Posterior vena cava (tissue), 2 donors: Measurements from ENCODE around the gene FOXN4. TPM values are rescaled to one million over a fixed set of nuclear protein-coding genes. Genes with fewer than 3 reads are reported as not detected.

ENCODE experiments used
- DNase-seq: peaks from one replicate; pipeline ENCODE4 v3.0.0-alpha.2; 2020; ENCODE audit warnings: low spot score
- intact Hi-C, 2 donors: fragments of 100-400 bp; cut with DNase I; formaldehyde crosslinking; loops; one replicate each; pipeline versions ENCODE4 v1.14.1 to v1.14.2; 2022 to 2023
- total RNA-seq, 2 donors: library from RNA; stranded (reverse); fragmentation: NEBNext Ultra II Directional; extraction: Animal tissue kit (Norgen Biotek cat#: 25700); gene quantifications; one replicate each; pipeline ENCODE4 v1.2.1, GENCODE V29; 2021
- donor health status: DM: yes; HTN: yes; CAD: no.
- donor health status: DM: yes; HTN: yes; CAD: no.

The FOXN4 gene
- total RNA-seq, 2 donors from 2014 or later: not detected

DNA sequence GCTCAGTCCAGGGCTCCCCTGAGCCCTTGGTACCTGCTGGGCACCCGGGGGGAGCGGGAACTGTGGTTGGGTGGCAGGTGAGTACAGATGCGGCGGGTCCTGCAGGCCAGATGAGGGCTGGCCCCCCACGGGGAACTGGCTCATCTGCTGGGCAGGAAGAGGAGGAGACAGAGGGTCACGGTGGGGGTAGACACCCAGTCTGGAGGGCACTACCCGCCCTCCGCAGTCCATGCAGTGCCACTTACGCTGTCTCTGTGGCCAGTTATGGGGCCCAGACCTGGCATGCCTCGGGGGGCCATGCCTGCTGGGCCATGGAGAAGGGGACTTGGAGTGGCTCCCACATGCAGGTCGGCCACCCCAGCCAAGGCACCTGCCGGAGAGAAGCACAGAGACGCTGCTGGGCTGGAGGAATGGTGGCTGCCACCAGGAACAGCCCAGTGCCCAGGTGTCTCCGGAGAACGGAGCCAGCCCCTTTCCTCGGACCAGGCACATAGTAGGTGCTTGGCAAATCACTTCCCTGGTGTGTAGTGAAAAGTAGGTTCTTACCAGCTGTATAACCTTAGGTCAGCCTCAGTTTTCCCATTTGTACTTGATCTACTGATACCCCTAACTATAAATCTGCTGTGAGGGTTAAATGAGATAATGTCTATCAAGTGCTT, 21.1 kb downstream of the FOXN4 start:
- intact Hi-C loops: no loop called here
- DNase-seq: no peak

DNA sequence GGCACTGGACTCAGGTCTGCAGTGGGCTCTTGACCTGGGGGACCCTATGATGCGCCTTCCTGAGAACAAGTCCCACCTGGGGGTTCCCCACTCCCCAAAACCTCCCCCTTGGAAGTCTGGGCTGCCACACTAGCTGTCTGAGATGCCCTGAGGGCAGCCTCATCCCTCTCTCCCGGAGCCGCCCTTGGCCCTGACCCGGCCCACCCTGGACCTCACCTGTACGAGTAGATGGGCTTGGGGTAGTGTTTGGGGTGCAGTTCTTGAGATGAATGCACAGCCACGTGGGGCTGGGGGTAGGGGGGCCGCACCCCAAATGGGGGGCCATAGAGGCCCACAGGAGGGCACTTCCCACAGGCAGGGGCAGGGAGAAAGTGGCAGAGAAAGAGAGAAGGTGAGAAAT, 21.9 kb downstream of the FOXN4 start:
- DNase-seq: no peak
- intact Hi-C loops: no loop called here

DNA sequence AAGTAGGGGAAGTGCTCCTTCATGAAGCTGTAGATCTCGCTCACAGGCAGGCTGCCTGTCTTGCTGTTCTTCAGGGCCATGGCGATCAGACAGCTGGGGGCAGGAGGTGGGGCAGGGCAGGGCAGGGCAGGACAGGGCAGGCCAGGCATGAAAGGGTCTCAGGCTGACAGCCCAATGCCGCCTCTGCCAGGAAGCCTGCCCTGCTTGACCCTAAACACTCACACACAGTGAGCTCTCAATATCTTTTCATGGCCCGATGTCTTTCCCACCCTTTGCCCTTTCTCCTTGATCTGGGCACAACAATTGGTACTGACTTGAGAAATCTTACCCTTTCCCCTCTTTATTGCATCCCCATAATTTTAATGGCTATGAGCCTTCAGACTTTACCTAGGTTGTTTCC, 22.4 kb downstream of the FOXN4 start:
- intact Hi-C loops: no loop called here
- no peak for DNase-seq

DNA sequence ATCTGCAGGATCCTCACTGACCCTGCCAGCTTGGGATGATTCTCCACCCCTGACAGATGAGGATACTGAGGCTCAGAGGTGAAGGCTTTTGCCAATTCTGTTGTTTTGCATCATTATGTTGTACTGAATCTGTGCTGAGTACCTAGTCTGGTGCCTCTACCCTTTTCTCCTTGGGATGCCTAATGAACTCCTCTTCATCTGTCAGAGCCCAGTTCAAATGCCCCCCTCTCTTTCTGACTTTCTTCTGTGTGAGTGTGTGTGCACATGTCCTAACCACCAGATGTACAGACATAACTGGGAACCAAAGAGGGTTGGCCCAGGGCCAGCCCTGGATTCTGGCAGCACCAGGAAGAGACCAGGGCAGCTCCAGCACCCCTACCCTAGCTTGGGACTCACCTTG, 22.8 kb downstream of the FOXN4 start:
- intact Hi-C loops: no loop called here
- DNase-seq: no peak

DNA sequence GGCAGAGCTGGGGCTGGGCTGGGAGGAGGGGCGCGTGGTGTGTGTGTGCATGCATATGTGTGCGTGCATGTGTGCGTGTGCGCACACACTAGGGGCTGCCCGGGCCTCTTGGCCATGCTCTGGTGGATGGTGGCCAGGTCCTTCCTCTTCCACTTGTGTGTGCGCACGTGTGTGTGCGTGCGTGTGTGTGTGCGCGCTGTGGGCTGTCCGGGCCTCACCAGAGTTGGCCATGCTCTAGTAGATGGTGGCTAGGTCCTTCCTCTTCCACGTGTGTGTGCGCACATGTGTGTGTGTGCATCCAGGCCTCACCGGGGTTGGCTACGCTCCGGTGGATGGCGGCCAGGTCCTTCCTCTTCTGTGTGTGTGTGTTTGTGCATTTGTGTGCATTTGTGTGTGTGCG, 24.7 kb downstream of the FOXN4 start:
- no peak for DNase-seq
- intact Hi-C loops: no loop called here

DNA sequence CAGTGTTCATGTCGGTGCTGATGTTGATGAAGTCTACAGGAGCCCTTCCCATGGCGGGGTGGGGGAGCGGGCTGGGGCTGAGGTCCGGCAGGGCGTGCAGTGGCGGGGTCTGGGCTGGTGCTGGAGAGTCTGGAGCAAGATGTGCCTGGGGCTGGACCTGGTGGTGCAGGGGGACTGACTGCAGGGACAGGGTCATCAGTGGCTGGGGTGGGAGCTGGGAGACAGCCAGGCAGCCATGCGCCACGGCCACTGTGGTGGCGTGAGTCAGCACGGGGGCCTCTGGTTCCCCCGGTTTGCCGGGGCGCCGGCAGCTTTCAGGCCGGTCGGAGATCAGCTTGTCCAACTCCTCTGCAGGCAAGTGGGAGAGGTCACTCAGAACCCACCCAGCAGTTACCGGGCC, 27.6 kb downstream of the FOXN4 start:
- DNase-seq: no peak
- intact Hi-C loops: no loop called here

DNA sequence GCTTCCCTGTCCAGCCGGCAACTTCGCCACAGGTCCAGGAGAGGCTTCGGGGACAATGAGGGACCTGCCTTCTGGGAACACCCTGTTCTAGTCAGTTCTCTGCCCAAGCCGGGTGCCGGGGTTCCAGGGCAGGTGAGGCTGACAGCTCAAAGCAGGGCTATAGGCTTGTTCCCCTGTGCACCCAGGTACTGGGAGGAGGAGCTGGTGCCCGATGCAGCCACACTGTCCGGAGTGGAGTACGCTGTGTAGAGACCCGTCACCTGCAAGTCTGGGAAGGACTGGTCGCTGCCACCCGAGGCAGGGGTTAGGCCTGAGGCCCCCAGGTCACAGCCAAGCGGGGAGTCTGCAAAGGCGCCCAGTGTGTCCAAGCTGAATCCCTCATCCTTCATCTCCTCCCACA, 29.6 kb downstream of the FOXN4 start:
- no peak for DNase-seq
- intact Hi-C loops: no loop called here

DNA sequence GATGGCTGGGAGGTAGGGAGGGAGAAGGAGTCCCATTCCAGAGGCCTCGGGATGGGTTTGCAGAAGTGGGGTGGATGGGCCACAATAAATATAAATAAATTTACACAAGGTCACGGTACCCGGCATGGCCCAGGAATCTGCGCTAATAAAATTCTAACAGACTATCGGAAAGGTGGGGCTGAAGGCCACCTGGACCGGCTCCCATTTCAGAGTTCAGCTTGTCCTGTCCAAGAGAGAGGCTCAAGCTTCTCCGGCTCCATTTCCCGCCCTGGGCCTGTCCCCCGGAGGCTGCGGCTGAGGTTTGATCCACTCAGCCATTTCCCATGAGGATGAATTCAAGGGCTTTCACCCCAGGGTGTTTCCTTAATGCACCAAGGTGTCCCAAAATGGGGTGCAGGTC, 30.2 kb downstream of the FOXN4 start:
- no peak for DNase-seq
- intact Hi-C loops: no loop called here

DNA sequence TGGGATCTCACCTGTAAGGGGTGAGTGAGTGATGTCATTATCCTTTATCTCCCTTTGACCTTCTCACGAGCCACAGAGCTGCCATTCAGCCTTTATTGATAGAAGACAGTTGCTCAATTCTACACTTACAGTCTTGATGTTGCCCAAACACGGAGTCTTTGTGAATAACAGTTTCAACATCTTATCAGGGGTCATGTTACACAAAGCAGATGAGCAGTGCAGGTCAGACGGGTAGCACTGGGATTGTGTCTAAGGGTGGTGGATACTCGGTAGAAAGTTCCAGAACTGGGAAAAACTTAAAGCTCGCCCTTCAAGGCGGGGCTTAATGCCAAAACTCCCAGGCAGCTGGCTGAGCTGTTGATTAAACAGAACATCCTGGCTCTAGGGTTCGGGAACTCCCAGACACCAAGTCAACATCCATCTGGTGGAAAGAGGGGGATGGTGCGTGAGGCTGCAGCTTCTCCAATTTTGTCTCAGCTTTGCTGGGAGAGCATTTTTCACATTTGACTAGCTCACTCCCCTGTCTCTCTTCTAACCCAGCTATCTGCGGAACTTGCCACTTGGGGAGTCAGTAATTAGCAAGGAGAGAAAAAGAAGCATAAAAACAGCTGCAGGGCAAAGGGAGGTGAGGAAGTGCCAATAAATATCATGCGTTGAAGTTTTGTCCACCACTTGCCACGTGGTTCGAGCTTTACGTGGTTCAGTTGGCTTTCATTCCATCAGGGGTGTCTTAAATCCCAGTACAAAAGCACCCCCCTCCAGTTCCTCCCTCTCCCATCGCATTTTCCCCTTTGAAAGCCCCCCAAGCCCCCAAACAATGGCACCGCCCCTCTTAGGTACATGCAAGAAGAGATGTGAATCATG, 31.0 kb downstream of the FOXN4 start:
- intact Hi-C loops: no loop called here
- no peak for DNase-seq

DNA sequence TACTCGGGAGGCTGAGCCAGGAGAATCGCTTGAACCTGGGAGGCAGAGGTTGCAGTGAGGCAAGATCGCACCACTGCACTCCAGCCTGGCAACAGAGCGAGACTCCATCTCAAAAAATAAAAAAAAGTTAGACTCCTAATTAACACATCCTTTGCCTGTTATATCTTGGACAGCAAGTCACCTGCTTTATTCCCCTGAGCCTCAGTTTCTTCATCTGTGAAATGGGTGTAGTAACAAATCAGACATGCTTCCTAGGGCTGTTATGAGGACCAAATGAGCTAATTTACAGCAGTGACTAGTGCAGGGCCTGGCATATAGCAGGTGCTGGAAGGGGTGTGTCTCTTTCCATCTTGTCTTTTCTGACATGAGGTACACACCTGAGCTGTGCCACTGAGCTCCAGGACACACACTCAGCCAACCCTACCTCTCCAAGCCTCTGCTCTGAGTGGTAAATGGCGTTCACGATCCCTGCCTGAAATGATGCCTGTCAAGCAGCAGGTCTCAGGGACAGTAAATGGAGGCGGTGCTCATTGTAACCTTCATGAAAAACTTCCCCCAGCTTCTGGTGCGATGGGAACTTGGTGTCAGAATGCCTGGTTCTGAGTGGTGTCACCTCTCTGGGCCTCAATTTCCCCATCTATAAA, 31.7 kb downstream of the FOXN4 start:
- DNase-seq: no peak
- intact Hi-C loops: no loop called here

DNA sequence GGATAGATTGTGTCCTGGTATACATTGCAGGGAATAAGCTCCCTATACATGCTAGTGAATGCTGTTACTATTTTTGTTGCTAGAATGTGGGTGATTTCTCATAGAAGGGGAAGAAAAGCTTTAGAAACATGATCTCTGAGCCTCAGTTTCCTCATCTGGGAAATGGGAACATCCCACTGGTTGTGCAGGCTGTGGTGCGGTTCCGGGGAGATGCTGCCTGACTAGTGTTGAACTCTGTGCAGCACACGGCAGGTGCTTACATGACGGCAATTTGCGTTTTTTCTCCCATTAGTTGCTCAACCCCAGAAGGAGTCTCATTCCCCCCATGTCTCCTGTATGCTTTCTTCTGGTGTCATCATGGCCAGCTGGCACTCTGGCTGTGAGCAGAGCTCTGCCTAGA, 32.9 kb downstream of the FOXN4 start:
- no peak for DNase-seq

DNA sequence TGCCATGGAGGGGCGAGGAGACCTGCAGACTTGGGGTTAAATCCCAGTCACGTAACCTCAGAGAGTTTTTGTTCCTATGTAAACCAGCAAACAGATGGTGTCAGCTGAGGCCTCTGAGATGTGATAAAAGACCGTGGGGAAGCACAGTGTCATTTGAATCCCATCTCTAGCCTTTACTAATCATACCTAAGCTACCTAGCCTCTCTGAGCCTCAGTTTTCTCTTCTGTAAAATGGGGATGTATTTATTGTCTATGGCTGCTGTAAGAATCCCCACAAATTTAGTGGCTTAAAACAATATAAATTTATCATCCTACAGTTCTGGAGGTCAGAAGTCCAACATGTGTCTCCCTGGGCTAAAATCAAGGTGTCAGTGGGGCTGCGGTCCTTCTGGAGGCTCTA, 33.9 kb downstream of the FOXN4 start:
- intact Hi-C loops: no loop called here

More for the DNA sequence above, 32.9 kb downstream of the FOXN4 start:
- intact Hi-C loops: no loop called here

DNA sequence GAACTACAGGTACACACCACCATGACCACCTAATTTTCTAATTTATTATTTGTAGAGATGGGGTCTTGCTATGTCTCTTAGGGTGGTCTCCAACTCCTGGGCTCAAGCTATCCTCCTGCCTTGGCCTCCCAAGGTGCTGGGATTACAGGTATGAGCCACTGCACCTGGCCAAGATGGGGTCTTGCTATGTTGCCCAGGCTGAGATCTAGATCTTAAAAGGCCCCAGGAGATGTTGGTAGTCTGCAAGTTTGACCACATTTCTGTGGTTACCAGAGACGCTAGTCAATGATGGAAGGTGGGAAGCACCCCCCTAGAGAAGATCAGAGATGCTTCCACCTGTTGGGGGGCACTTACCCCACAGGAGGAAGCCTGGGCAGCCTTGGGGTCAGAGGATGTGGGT, 34.7 kb downstream of the FOXN4 start:
- intact Hi-C loops: no loop called here
- no peak for DNase-seq

More for the DNA sequence above, 33.9 kb downstream of the FOXN4 start:
- DNase-seq: no peak

DNA sequence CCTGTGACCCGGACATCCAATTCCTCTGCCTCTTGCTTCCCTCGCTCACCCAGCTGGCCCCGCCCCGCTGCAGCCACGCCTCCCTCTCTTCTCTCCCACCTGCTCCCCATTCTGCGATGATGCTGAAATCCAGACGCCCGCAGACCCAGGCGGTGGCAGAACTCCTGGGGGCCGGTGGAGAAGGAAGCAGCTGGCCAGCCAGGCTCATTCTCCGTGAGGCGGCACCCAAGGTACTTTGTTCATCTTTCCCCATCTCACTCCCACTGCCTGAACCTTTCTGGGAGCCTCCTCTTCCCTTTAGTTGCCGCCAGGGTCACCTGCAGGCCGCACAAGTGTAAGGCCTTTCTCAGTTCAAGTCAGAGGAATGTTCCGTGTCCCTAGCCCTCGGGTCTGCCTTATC, 35.7 kb downstream of the FOXN4 start:
- intact Hi-C loops: no loop called here
- no peak for DNase-seq

DNA sequence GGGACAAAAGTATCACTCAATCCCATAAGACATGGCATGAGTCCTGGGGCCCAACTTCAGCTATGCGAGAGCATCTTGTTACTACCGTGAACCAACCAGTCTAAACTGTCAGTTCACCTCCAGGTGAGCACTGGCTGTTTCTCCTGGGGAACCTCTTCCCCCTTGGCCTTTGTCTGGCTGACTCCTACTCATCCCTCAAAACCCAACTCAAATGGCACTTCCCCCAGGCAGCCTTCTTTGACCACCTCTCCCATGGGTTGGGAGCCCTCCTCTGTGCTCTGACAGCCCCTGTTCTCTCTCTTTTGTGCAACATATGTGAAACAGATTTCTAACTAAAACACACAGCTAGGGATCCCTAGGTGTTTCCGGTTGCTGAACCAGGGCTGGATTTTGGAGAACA, 37.7 kb downstream of the FOXN4 start:
- no peak for DNase-seq
- intact Hi-C loops: no loop called here

DNA sequence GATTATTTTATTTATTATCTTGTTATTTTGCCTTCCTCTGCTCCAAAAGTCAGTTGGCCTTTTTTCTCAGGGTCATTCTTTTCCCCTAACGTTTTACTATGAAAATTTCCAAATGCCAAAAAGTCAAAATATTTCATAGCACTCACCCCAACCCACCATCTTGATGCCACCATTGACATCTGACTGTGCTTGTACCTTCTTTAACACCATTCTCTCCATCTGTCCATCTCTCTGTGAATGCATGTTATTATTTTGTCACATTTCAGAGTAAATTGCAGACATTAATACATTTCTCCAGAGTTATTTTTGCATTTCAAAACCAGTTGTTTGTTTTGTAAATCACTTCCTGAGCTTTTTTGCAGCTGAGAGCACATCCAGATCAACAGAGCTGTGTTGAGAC, 38.6 kb downstream of the FOXN4 start:
- no peak for DNase-seq
- intact Hi-C loops: no loop called here

DNA sequence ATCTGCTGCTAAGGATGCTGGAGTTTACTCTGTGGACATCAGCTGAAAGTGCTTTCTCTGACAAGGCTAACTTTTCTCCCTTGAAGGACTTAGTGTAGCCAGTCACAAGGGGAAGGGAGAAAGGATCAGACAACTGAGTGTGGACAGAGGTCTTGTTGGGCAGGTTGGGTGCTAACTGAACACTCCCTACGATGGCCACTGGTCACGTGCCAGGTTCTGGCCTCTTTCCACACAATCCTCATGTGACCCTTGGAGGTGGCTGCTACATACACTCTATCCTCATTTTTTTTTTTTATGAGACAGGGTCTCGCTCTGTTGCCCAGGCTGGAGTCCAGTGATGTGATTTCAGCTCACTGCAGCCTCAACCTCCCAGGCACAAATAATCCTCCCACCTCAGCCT, 39.7 kb downstream of the FOXN4 start:
- DNase-seq: no peak
- intact Hi-C loops: loop anchor here (5.0 to 10.0 kb wide), 2 partner anchors 115 to 123 kb away; no protein-coding TSS in a partner anchor

DNA sequence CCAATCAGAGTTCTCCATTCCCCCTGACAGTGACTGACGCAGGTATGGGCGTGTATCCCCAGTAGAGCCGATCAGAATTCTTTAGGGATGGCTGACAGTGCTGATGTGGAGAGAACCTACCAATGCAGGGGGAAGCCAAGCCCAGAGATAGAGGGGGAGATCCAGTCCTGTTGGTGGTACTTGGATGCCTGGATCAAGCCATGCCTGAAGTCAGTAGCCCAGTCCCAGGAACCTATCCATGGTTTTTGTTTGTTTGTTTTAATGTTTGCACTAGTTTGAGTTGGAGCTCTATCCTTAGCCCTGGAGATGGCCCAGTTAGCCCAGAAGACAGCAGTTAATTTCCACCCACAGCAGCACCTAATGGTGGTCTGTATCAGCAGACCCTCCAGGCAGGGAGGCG, 40.2 kb downstream of the FOXN4 start:
- intact Hi-C loops: loop anchor here (5.0 to 10.0 kb wide), 2 partner anchors 116 to 123 kb away; no protein-coding TSS in a partner anchor
- DNase-seq: no peak

DNA sequence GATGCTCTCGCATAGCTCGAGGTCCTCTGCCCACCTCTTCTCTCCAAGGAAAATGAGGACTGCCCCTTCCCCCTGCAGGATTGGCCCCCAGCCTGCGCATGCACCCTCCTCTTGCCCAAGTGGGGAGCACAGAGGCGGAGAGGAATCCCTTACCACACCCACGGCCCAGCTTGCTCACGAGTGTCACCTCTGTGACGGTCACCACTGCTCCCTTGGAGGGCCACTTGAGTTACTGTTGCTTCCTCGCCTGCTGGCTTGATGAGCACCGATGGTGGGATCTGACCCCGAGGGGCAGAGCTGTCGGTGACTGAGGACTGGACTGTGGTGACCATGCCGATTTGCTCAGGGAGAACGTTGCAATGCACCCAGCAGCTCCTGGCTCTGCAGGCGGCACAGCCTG, 41.7 kb downstream of the FOXN4 start:
- no peak for DNase-seq
- intact Hi-C loops: loop anchor here (5.0 to 10.0 kb wide), 2 partner anchors 117 to 125 kb away; no protein-coding TSS in a partner anchor
